HG03432 (cell line): ENCODE data around the gene OLFM4.

ENCODE experiments used
- ATAC-seq: cut with Tn5 transposase; IDR thresholded peaks from one replicate; pipeline ENCODE4 v1.9.1; 2021; ENCODE audit warnings: mild to moderate bottlenecking, moderate library complexity; ENCODE audit not compliant: unreplicated experiment

The OLFM4 gene

GRCh38 chr13:53014495-53015443, 13.8 kb upstream of the OLFM4 start:
- ATAC-seq, result no peak

- ATAC-seq, result no peak
Observed at GRCh38 chr13:53015971-53016370, 12.6 kb upstream of the OLFM4 start.

DNA sequence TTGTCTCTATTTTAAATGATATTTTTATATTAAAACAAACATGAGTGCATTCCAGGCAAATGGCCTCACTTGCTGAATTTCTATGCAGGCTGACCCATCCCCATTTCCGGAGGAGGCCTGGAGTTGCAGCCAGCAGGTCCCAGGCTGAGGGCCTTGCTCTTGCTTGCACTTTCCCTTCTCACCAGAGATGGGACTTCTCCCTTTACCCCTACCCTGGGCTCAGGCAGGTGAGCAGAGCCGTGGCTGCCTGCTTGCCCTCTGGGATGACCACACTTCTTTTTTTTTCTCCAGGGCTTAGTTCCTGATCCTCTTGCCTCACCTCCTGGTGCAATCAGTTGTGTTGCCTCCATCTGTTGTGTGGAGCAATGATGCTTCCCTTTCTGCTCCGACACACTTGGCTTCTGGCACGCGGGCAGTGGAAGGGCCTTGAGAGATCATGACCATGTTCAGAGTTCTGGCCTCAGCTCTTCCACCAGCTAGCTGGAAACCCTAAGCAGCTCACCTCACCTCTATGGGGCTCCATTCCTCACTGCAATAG, 11.1 kb upstream of the OLFM4 start:
- ATAC-seq, result no peak

GRCh38 chr13:53018690-53019647, 9.6 kb upstream of the OLFM4 start:
- ATAC-seq, result no peak

DNA sequence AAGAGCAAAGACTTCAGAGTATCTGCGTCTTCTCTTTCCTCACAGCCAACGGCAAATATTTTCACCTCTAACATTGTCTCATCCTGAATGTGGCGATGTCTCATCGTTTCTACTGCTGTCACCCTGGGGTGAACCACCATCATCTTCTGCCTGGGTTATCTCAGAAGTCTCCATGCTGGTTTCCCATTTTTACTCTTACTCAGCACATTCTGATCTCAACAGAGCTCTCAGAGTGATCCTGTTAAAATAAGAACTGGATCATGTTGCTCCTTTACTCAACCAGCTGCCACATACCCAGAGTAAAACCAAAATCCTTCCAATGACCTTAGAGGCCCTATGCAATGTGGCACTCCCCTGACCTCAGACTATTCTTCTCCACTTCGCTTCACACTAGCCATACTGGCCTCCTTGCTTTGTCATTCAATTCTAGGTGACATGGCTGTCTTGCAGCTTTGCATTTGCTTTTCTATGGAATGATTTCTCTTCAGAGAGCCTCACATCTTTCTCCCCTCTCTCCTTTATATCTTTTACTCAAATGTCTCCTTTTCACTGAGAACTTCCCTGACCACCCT, 7.8 kb upstream of the OLFM4 start:
- no peak for ATAC-seq

GRCh38 chr13:53023246-53023645, 5.4 kb upstream of the OLFM4 start:
- no peak for ATAC-seq

DNA sequence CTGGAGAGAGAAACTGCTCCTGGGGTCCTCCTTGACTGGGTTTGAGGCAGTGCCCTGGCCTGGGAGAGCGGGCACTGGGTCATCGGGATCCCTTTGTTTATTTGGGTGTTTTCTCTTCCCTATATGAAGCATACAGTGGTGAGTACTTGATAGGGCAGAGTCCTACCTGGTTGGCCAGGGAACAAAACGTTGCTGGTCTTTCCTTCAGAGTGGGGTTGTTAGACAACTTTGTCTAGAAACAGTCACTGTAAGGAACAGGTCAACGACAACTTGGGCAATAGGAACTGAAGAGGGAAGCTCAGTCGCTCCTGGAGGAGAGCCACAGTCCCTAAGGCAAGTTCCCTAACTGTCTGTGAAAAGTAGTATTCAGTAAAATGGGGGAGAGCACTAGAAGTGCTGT, 550 bp upstream of the OLFM4 start:
- no peak for ATAC-seq

- ATAC-seq, result no peak
Observed at GRCh38 chr13:53032849-53033248, 4.2 kb downstream of the OLFM4 start.

- no peak for ATAC-seq
Observed at GRCh38 chr13:53038993-53039392, 10.4 kb downstream of the OLFM4 start.

DNA sequence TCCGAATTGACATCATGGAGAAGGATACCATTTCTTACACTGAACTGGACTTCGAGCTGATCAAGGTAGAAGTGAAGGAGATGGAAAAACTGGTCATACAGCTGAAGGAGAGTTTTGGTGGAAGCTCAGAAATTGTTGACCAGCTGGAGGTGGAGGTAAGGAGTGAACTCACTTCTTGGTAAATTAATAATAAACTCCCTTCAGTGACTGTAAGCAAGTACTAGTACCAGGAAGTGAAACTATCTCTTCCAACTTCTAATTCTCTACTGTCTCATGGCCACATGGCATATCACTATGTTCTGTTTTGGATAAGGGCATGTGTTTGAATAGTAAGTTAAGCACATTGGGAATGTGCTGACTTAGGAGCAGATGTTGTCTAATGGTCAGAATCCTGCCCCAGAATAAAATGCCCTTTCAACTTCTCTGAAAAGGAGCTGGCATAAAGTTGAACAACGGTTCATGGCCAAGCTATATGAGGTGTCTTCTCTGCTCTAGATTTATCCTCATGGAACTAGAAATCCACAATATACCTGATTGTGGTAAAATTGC, 13.4 kb downstream of the OLFM4 start:
- ATAC-seq, result no peak

- ATAC-seq, result no peak
Observed at GRCh38 chr13:53042877-53043276, 14.3 kb downstream of the OLFM4 start.

GRCh38 chr13:53043398-53043797, 14.8 kb downstream of the OLFM4 start:
- ATAC-seq, result no peak

GRCh38 chr13:53045189-53045588, 16.6 kb downstream of the OLFM4 start:
- no peak for ATAC-seq

- ATAC-seq, result no peak
Observed at GRCh38 chr13:53048880-53049279, 20.3 kb downstream of the OLFM4 start.

GRCh38 chr13:53050151-53050550, 21.5 kb downstream of the OLFM4 start:
- ATAC-seq, result no peak

GRCh38 chr13:53052675-53053074, 24.1 kb downstream of the OLFM4 start:
- ATAC-seq, result no peak

DNA sequence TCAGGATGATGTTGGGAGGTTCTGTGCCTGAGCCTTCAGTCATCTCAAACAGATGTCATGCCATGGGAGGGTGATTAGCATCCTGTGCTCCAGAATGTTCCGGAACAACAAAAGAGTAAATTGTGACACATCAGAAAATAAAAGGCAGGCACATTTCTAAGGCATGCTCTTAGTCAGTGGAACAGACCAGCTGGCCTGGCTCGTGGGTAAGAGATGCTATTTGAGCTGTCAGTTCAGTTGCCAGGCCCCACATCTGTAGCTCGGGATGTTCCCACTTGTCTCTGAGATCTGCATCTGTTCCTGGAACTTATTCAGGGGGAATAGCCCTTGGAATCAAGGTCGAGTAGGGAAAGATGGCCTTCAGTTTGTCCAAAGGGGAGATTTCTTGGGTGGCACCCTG, 26.0 kb downstream of the OLFM4 start:
- no peak for ATAC-seq

- ATAC-seq, result no peak
Observed at GRCh38 chr13:53058065-53058679, 29.6 kb downstream of the OLFM4 start.

GRCh38 chr13:53060840-53061490, 32.4 kb downstream of the OLFM4 start:
- ATAC-seq, result no peak

- ATAC-seq, result no peak
Observed at GRCh38 chr13:53064731-53065130, 36.1 kb downstream of the OLFM4 start.
